ENCODE measurements around the gene SLC25A43.

Gene SLC25A43

DNA sequence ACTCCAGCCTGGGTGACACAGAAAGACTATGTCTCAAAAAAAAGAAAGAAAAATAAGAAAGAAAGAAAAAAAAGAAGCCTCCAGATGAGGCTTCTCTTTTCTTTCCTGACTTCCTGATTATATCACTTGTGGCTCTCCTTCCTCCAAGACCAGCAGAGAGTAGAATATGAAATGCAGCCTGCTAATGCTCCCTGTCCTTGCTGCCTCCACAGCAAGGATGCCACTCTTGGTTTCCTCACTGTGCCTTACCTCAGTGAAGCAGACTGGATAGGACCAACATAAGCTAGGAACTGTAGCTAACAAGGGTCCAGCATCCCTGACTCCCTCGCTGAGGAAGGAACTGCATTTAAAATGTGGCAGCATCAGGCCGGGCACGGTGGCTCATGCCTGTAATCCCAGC, 11.7 kb downstream of the SLC25A43 start:
- H3K9ac ChIP-seq (ENCODE audit: low read length), result peak overlapping the region; percentile 47
- H2BK15ac ChIP-seq (ENCODE audit: low read depth, poor library complexity, severe bottlenecking), result no peak overlapping the region
- no peaks in the 10 kb centered on the region for H3K9me3 ChIP-seq (ENCODE audit: control insufficient read depth, low read length)
- H2BK12ac ChIP-seq (ENCODE audit: low read length in 2 of 2), result peak overlapping the region in 1 of 2 experiments; percentile 52
- no peak overlapping the region for H3K23ac ChIP-seq (ENCODE audit: low read length in 2 of 2)
- H3K4ac ChIP-seq (ENCODE audit: low read depth in 1 of 2, low read length in 2 of 2), result no peak overlapping the region
- no peak overlapping the region for H3K4me3 ChIP-seq (ENCODE audit: insufficient read depth in 1 of 2, low read depth in 1 of 2, low read length in 2 of 2)
- H2BK5ac ChIP-seq (ENCODE audit: low read depth, low read length, poor library complexity, severe bottlenecking), result no peak overlapping the region
- H3K27ac ChIP-seq (ENCODE audit: low read length, poor library complexity, severe bottlenecking), result no peak overlapping the region
- no peaks in the 10 kb centered on the region for H3K4me1 ChIP-seq (ENCODE audit: control insufficient read depth, insufficient read depth, low read depth, low read length)
- WGBS, result 100% methylated on average over 3 of the region's 3 CpGs
- H4K8ac ChIP-seq (ENCODE audit: low read length), result no peak overlapping the region
- H3K79me1 ChIP-seq (replicated peaks; ENCODE audit: low read length, poor library complexity, severe bottlenecking), result peaks cover 7% of the 10 kb centered on the region
- H3K36me3 ChIP-seq (ENCODE audit: control insufficient read depth in 1 of 2, insufficient read depth in 2 of 2, low read depth in 1 of 2, low read length in 2 of 2), result peaks cover 8 to 17% of the 10 kb centered on the region in 2 experiments
- H3K18ac ChIP-seq (ENCODE audit: low read depth in 1 of 2, low read length in 2 of 2), result peak overlapping the region in 1 of 2 experiments; percentile 24
- H2AK5ac ChIP-seq (ENCODE audit: low read length, severe bottlenecking), result no peak overlapping the region
- H3K14ac ChIP-seq (ENCODE audit: low read length in 2 of 2), result no peak overlapping the region
- H3K4me2 ChIP-seq (ENCODE audit: low read length, poor library complexity, severe bottlenecking), result no peak overlapping the region
- H4K91ac ChIP-seq (ENCODE audit: low read length), result no peak overlapping the region
- no peak overlapping the region for H2BK120ac ChIP-seq (ENCODE audit: low read depth, low read length)
- no peak overlapping the region for H2AFZ ChIP-seq (ENCODE audit: low read depth, low read length)
- no peaks in the 10 kb centered on the region for H3K27me3 ChIP-seq (ENCODE audit: control insufficient read depth in 1 of 2, insufficient read depth in 1 of 2, low read length in 2 of 2)
- DNase-seq, result no peak

DNA sequence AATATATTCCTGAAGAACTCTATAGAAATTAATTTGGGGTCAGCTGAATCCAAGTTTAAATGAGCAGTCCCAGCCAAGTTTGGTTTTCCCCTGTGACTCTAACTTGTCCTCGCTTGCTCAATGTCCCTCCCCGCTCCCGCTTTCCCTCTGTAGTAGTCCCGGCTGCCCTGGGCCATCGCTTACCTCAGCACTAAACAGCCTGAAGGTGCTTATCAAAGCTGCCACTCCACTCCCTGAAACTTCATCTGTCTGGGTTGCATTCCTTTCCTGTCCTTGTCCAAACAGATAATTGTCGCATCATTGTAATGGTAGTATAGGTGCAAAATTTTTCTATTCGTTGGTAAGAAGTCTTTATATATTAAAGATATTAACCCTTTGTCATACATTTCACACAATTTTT, 12.8 kb downstream of the SLC25A43 start:
- Histone ChIP-seq H3K14ac (ENCODE audit: low read length in 2 of 2) (no peak overlapping the region), H3K4ac (ENCODE audit: low read depth in 1 of 2, low read length in 2 of 2) (no peak overlapping the region), H3K79me1 (replicated peaks; ENCODE audit: low read length, poor library complexity, severe bottlenecking) (peaks cover 5% of the 10 kb centered on the region), H2BK15ac (ENCODE audit: low read depth, poor library complexity, severe bottlenecking) (no peak overlapping the region), H3K9ac (ENCODE audit: low read length) (no peak overlapping the region), H3K4me2 (ENCODE audit: low read length, poor library complexity, severe bottlenecking) (no peak overlapping the region), H3K27ac (ENCODE audit: low read length, poor library complexity, severe bottlenecking) (no peak overlapping the region), H2BK12ac (ENCODE audit: low read length in 2 of 2) (no peak overlapping the region), H3K9me3 (ENCODE audit: control insufficient read depth, low read length) (no peaks in the 10 kb centered on the region), H4K91ac (ENCODE audit: low read length) (no peak overlapping the region), H3K4me3 (ENCODE audit: insufficient read depth in 1 of 2, low read depth in 1 of 2, low read length in 2 of 2) (no peak overlapping the region), H4K8ac (ENCODE audit: low read length) (no peak overlapping the region), H3K27me3 (ENCODE audit: control insufficient read depth in 1 of 2, insufficient read depth in 1 of 2, low read length in 2 of 2) (no peaks in the 10 kb centered on the region), H2AK5ac (ENCODE audit: low read length, severe bottlenecking) (no peak overlapping the region), H3K23ac (ENCODE audit: low read length in 2 of 2) (no peak overlapping the region), H3K4me1 (ENCODE audit: control insufficient read depth, insufficient read depth, low read depth, low read length) (no peaks in the 10 kb centered on the region), H3K36me3 (ENCODE audit: control insufficient read depth in 1 of 2, insufficient read depth in 2 of 2, low read depth in 1 of 2, low read length in 2 of 2) (peaks cover 8 to 13% of the 10 kb centered on the region in 2 experiments), H2AFZ (ENCODE audit: low read depth, low read length) (no peak overlapping the region), H2BK5ac (ENCODE audit: low read depth, low read length, poor library complexity, severe bottlenecking) (no peak overlapping the region), H2BK120ac (ENCODE audit: low read depth, low read length) (no peak overlapping the region), H3K18ac (ENCODE audit: low read depth in 1 of 2, low read length in 2 of 2) (no peak overlapping the region)
- DNase-seq, result no peak
- 86% methylated on average over 1 of the region's 7 CpGs for WGBS

DNA sequence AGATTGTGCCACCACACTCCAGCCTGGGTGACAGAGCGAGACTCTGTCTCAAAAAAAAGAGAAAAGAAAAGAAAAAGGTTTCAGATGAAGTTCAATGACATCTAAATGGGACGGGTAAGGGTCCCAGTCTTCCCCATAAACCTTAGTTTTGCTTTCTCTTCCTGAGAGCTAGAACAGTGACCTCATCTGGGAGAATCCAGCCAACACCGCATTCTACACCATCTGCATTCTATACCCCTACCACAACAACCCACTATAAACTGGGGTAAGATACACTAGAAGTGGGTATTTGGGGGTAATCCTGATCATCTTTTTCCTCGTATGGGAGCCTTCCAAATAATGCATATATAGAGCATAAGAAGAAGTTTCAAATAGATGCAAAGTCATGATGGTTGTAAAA, 18.2 kb downstream of the SLC25A43 start:
- Histone ChIP-seq H3K4me2 (ENCODE audit: low read length, poor library complexity, severe bottlenecking) (no peak overlapping the region), H4K91ac (ENCODE audit: low read length) (no peak overlapping the region), H3K14ac (ENCODE audit: low read length in 2 of 2) (no peak overlapping the region), H2BK12ac (ENCODE audit: low read length in 2 of 2) (no peak overlapping the region), H2AFZ (ENCODE audit: low read depth, low read length) (no peak overlapping the region), H3K27me3 (ENCODE audit: control insufficient read depth in 1 of 2, insufficient read depth in 1 of 2, low read length in 2 of 2) (no peaks in the 10 kb centered on the region), H3K4me1 (ENCODE audit: control insufficient read depth, insufficient read depth, low read depth, low read length) (no peaks in the 10 kb centered on the region), H2BK5ac (ENCODE audit: low read depth, low read length, poor library complexity, severe bottlenecking) (no peak overlapping the region), H3K9ac (ENCODE audit: low read length) (no peak overlapping the region), H3K9me3 (ENCODE audit: control insufficient read depth, low read length) (no peaks in the 10 kb centered on the region), H2AK5ac (ENCODE audit: low read length, severe bottlenecking) (no peak overlapping the region), H4K8ac (ENCODE audit: low read length) (no peak overlapping the region), H3K79me1 (replicated peaks; ENCODE audit: low read length, poor library complexity, severe bottlenecking) (no peaks in the 10 kb centered on the region), H3K36me3 (ENCODE audit: control insufficient read depth in 1 of 2, insufficient read depth in 2 of 2, low read depth in 1 of 2, low read length in 2 of 2) (peaks cover 3 to 23% of the 10 kb centered on the region in 2 experiments), H2BK120ac (ENCODE audit: low read depth, low read length) (no peak overlapping the region), H3K4ac (ENCODE audit: low read depth in 1 of 2, low read length in 2 of 2) (no peak overlapping the region), H3K18ac (ENCODE audit: low read depth in 1 of 2, low read length in 2 of 2) (no peak overlapping the region), H3K27ac (ENCODE audit: low read length, poor library complexity, severe bottlenecking) (no peak overlapping the region), H3K23ac (ENCODE audit: low read length in 2 of 2) (no peak overlapping the region), H3K4me3 (ENCODE audit: insufficient read depth in 1 of 2, low read depth in 1 of 2, low read length in 2 of 2) (no peak overlapping the region), H2BK15ac (ENCODE audit: low read depth, poor library complexity, severe bottlenecking) (no peak overlapping the region)
- no CpG with 5 or more reads among the region's 4 CpGs for WGBS
- no peak for DNase-seq

DNA sequence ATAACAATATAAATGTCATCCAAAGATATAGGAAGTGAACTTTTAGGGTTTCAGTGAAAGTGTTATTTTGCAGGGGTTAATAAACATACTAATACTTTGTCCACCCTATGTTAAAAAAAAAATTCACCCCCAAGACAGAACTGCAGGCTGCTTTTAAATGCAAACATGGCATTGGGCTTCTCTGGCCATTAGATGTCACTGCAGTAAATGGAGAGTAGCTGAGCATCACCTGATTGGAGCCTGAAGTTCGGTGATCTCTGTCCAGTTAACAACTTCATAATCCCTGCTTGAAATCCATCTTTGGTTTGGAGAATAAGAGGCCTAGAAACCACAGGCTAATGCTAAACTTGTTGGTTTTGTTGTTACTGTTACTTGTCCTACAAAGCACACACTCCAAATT, 18.7 kb downstream of the SLC25A43 start:
- no CpG with 5 or more reads among the region's 1 CpG for WGBS
- H3K18ac ChIP-seq (ENCODE audit: low read depth in 1 of 2, low read length in 2 of 2), result no peak overlapping the region

More for the DNA sequence above, 18.7 kb downstream of the SLC25A43 start:
- Histone ChIP-seq H2BK5ac (ENCODE audit: low read depth, low read length, poor library complexity, severe bottlenecking) (no peak overlapping the region), H3K4me3 (ENCODE audit: insufficient read depth in 1 of 2, low read depth in 1 of 2, low read length in 2 of 2) (no peak overlapping the region), H2AK5ac (ENCODE audit: low read length, severe bottlenecking) (no peak overlapping the region), H4K91ac (ENCODE audit: low read length) (no peak overlapping the region), H3K4me1 (ENCODE audit: control insufficient read depth, insufficient read depth, low read depth, low read length) (no peaks in the 10 kb centered on the region), H3K27ac (ENCODE audit: low read length, poor library complexity, severe bottlenecking) (no peak overlapping the region), H2AFZ (ENCODE audit: low read depth, low read length) (no peak overlapping the region), H3K79me1 (replicated peaks; ENCODE audit: low read length, poor library complexity, severe bottlenecking) (no peaks in the 10 kb centered on the region), H3K36me3 (ENCODE audit: control insufficient read depth in 1 of 2, insufficient read depth in 2 of 2, low read depth in 1 of 2, low read length in 2 of 2) (peaks cover 7 to 27% of the 10 kb centered on the region in 2 experiments), H4K8ac (ENCODE audit: low read length) (no peak overlapping the region), H2BK15ac (ENCODE audit: low read depth, poor library complexity, severe bottlenecking) (no peak overlapping the region), H2BK120ac (ENCODE audit: low read depth, low read length) (no peak overlapping the region), H2BK12ac (ENCODE audit: low read length in 2 of 2) (no peak overlapping the region), H3K4ac (ENCODE audit: low read depth in 1 of 2, low read length in 2 of 2) (no peak overlapping the region), H3K14ac (ENCODE audit: low read length in 2 of 2) (no peak overlapping the region), H3K4me2 (ENCODE audit: low read length, poor library complexity, severe bottlenecking) (no peak overlapping the region), H3K9me3 (ENCODE audit: control insufficient read depth, low read length) (no peaks in the 10 kb centered on the region), H3K27me3 (ENCODE audit: control insufficient read depth in 1 of 2, insufficient read depth in 1 of 2, low read length in 2 of 2) (no peaks in the 10 kb centered on the region), H3K9ac (ENCODE audit: low read length) (no peak overlapping the region), H3K23ac (ENCODE audit: low read length in 2 of 2) (no peak overlapping the region)
- no peak for DNase-seq

Data from mesenchymal stem cell (in vitro differentiated cells and primary cell).